ENCODE data around the gene OR56A4. TPM values are rescaled to one million over a fixed set of nuclear protein-coding genes. Genes with fewer than 3 reads are reported as not detected.

The OR56A4 gene
- total RNA-seq, 1 experiment from 2014 or later: not detected

DNA sequence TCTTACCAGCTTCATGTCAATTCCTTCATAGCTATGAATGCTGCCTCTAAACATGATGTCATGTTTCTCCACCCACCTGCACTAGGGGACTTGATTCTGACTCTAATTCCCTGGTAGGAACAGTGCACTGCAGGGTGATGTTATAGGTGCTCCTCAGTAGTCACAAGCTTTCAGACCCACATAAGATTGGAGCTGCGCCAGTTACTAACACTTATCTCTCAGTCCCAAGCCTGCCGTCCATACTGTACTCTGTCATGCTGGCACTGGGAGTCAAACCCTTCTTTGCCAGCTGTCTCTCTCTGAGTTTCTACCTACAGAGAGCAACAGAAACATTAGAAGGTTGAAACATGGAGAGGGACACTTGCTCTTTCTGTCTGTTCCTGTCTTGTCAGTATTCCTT lies 18.3 kb upstream of the OR56A4 start:
- no TSS peak for BruUV-seq (replicated peaks)
- no peak overlapping the region for H3K27ac ChIP-seq (ENCODE audit: low read length)
- H3K79me2 ChIP-seq (ENCODE audit: low read length): no peaks in the 10 kb centered on the region
- POLR2A ChIA-PET (ENCODE audit: unreplicated experiment): no interaction called here
- H3K36me3 ChIP-seq (ENCODE audit: low read depth, low read length): no peaks in the 10 kb centered on the region
- H2AFZ ChIP-seq (ENCODE audit: low read length): no peak overlapping the region
- no peaks in the 10 kb centered on the region for H3K9me3 ChIP-seq (ENCODE audit: low read length)
- CTCF ChIA-PET: no interaction called here
- H3F3A ChIP-seq (ENCODE audit: low read length, unreplicated experiment): no peaks in the 10 kb centered on the region
- no peak for ATAC-seq
- no peak overlapping the region for H3K9ac ChIP-seq (ENCODE audit: low read length)
- H3K4me3 ChIP-seq (ENCODE audit: low read length): no peak overlapping the region
- H4K20me1 ChIP-seq (ENCODE audit: low read length): no peaks in the 10 kb centered on the region
- intact Hi-C loops (cut with micrococcal nuclease): no loop called here
- H3K27me3 ChIP-seq (ENCODE audit: low read length): no peaks in the 10 kb centered on the region
- no peak for DNase-seq
- H3K4me2 ChIP-seq (ENCODE audit: low read length): no peak overlapping the region
- no peak for TF ChIP-seq EZH2 (IDR thresholded peaks at IDR 0.05; ENCODE audit: low read length, unreplicated experiment)
- no peak for TF ChIP-seq EZH2phosphoT487 (IDR thresholded peaks at IDR 0.05; ENCODE audit: borderline replicate concordance, low read length)
- TF ChIP-seq, protein P1, sequence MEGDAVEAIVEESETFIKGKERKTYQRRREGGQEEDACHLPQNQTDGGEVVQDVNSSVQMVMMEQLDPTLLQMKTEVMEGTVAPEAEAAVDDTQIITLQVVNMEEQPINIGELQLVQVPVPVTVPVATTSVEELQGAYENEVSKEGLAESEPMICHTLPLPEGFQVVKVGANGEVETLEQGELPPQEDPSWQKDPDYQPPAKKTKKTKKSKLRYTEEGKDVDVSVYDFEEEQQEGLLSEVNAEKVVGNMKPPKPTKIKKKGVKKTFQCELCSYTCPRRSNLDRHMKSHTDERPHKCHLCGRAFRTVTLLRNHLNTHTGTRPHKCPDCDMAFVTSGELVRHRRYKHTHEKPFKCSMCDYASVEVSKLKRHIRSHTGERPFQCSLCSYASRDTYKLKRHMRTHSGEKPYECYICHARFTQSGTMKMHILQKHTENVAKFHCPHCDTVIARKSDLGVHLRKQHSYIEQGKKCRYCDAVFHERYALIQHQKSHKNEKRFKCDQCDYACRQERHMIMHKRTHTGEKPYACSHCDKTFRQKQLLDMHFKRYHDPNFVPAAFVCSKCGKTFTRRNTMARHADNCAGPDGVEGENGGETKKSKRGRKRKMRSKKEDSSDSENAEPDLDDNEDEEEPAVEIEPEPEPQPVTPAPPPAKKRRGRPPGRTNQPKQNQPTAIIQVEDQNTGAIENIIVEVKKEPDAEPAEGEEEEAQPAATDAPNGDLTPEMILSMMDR (conservative IDR thresholded peaks at IDR 0.05; ENCODE audit: low read depth, low read length): no peak
- H3K4me1 ChIP-seq (ENCODE audit: insufficient read depth, low read length): no peaks in the 10 kb centered on the region
- no peaks in the 10 kb centered on the region for H3K9me2 ChIP-seq (replicated peaks; ENCODE audit: low read length)

DNA sequence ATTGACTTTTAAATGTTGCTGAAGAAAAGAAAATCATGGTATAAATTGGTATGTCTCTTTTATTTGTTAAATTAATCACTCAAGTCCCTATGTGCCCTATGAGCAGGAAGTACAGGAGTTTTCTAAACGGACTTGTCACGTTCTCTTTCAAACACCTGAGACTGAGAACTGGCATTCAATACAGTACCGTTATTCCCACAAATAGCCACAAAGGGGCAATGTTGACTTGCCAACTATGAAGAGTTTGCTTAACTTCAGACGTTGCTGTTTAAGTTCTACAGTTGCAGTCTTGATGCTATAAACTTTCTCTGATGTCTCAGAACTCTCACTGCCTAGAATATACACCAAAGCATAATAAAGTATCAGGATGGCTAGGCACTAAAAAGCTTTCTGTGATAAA lies 16.2 kb upstream of the OR56A4 start:
- H3K4me1 ChIP-seq (ENCODE audit: insufficient read depth, low read length): no peaks in the 10 kb centered on the region
- H3K9ac ChIP-seq (ENCODE audit: low read length): no peak overlapping the region
- TF ChIP-seq, protein P1 (conservative IDR thresholded peaks at IDR 0.05; ENCODE audit: low read depth, low read length): peak; percentile 63
- no peak for TF ChIP-seq EZH2phosphoT487 (IDR thresholded peaks at IDR 0.05; ENCODE audit: borderline replicate concordance, low read length)
- no peak overlapping the region for H2AFZ ChIP-seq (ENCODE audit: low read length)
- DNase-seq: peak; percentile 59
- no peaks in the 10 kb centered on the region for H3K27me3 ChIP-seq (ENCODE audit: low read length)
- H3F3A ChIP-seq (ENCODE audit: low read length, unreplicated experiment): no peaks in the 10 kb centered on the region
- H3K27ac ChIP-seq (ENCODE audit: low read length): no peak overlapping the region
- no peak overlapping the region for H3K4me3 ChIP-seq (ENCODE audit: low read length)
- no TSS peak for BruUV-seq (replicated peaks)
- no peaks in the 10 kb centered on the region for H3K36me3 ChIP-seq (ENCODE audit: low read depth, low read length)
- ChIA-PET POLR2A (ENCODE audit: unreplicated experiment) (no interaction called here), CTCF (interaction anchor here (1.0 kb wide), 1 partner anchor 276 kb away, joined by 3 read pairs; no protein-coding TSS in a partner anchor)
- no peaks in the 10 kb centered on the region for H3K79me2 ChIP-seq (ENCODE audit: low read length)
- peak; percentile 69 for ATAC-seq
- H3K4me2 ChIP-seq (ENCODE audit: low read length): no peak overlapping the region
- H3K9me3 ChIP-seq (ENCODE audit: low read length): no peaks in the 10 kb centered on the region
- intact Hi-C loops (cut with micrococcal nuclease): loop anchor here (1.0 to 5.0 kb wide), 4 partner anchors 274 to 340 kb away; no protein-coding TSS in a partner anchor
- no peaks in the 10 kb centered on the region for H4K20me1 ChIP-seq (ENCODE audit: low read length)
- no peaks in the 10 kb centered on the region for H3K9me2 ChIP-seq (replicated peaks; ENCODE audit: low read length)

GRCh38 chr11:6013042-6013441 lies 6.3 kb upstream of the OR56A4 start:
- Histone ChIP-seq H3F3A (ENCODE audit: low read length, unreplicated experiment) (no peaks in the 10 kb centered on the region), H3K9me3 (ENCODE audit: low read length) (no peaks in the 10 kb centered on the region), H3K36me3 (ENCODE audit: low read depth, low read length) (no peaks in the 10 kb centered on the region), H3K4me1 (ENCODE audit: insufficient read depth, low read length) (no peaks in the 10 kb centered on the region), H2AFZ (ENCODE audit: low read length) (no peak overlapping the region), H3K9ac (ENCODE audit: low read length) (no peak overlapping the region), H3K79me2 (ENCODE audit: low read length) (no peaks in the 10 kb centered on the region), H4K20me1 (ENCODE audit: low read length) (no peaks in the 10 kb centered on the region), H3K4me2 (ENCODE audit: low read length) (no peak overlapping the region), H3K27ac (ENCODE audit: low read length) (no peak overlapping the region), H3K4me3 (ENCODE audit: low read length) (no peak overlapping the region), H3K27me3 (ENCODE audit: low read length) (peaks cover 24% of the 10 kb centered on the region), H3K9me2 (replicated peaks; ENCODE audit: low read length) (no peaks in the 10 kb centered on the region)
- intact Hi-C loops (cut with micrococcal nuclease): no loop called here
- ChIA-PET POLR2A (ENCODE audit: unreplicated experiment) (no interaction called here), CTCF (no interaction called here)
- DNase-seq: no peak
- TF ChIP-seq EZH2phosphoT487 (IDR thresholded peaks at IDR 0.05; ENCODE audit: borderline replicate concordance, low read length) (no peak), EZH2 (IDR thresholded peaks at IDR 0.05; ENCODE audit: low read length, unreplicated experiment) (no peak)
- TF ChIP-seq, protein P1 (conservative IDR thresholded peaks at IDR 0.05; ENCODE audit: low read depth, low read length): no peak
- no peak for ATAC-seq
- no TSS peak for BruUV-seq (replicated peaks)

Measured in PC-3 (cell line).